Measurements from ENCODE around the gene HOXC4.

- TF ChIP-seq CTCF (IDR thresholded peaks at IDR 0.05) (no peak), POLR2A (IDR thresholded peaks at IDR 0.05) (no peak), POLR2AphosphoS5 (IDR thresholded peaks at IDR 0.05) (no peak), EP300 (IDR thresholded peaks at IDR 0.05) (no peak)
Observed at GRCh38 chr12:54071942-54072341, 18.3 kb downstream of the HOXC4 start.
